Endothelial cell of umbilical vein (primary cell): ENCODE data around the gene DGKI. TPM values are rescaled to one million over a fixed set of nuclear protein-coding genes. Genes with fewer than 3 reads are reported as not detected.

Experiments
- BruUV-seq: library from RNA; stranded (reverse); fragments of 400-500 nt; replicated peaks from 2 replicates; lab custom pipeline; 2021; lab: Mats Ljungman, UMichigan
- CTCF ChIA-PET: fragments of 300-600, 350-600 bp; sonication (Branson Sonifier 250); formaldehyde crosslinking; loops from one replicate; lab custom pipeline; 2021; ENCODE audit warnings: antibody characterized with exemption, inconsistent platforms; lab: Charles Lee
- POLR2A ChIA-PET: fragments of 300-600, 350-600 bp; sonication (Branson Sonifier 250); formaldehyde crosslinking; loops from one replicate; lab custom pipeline; 2021; ENCODE audit warnings: antibody characterized with exemption, inconsistent platforms; lab: Charles Lee
- DNase-seq: peaks from one replicate; pipeline ENCODE4 v3.0.0-alpha.2; 2011; ENCODE audit warnings: low read depth, low spot score
- FAIRE-seq: peaks from 2 replicates; lab custom pipeline; 2011; peaks lifted over from hg19 to GRCh38; lab: Jason Lieb, UNC
- H2AFZ ChIP-seq: 2 replicates; pipeline ENCODE4 v1.6.0; 2012; ENCODE audit warnings: low read depth, low read length, control low read depth, inconsistent platforms
- H3K27ac ChIP-seq: 2 replicates; pipeline ENCODE4 v1.5.1; 2011; ENCODE audit warnings: low read depth, mild to moderate bottlenecking, control low read depth, low read length, moderate library complexity; ENCODE audit not compliant: insufficient read depth
- H3K27me3 ChIP-seq, 2 experiments: 2 replicates each; pipeline versions ENCODE4 v1.6.0 to v1.6.1; 2011; ENCODE audit warnings: low read length in 2 of 2, mixed read lengths in 1 of 2; ENCODE audit not compliant: control insufficient read depth in 2 of 2, insufficient read depth in 2 of 2
- H3K36me3 ChIP-seq, 2 experiments: 2 replicates in 1 of 2; 3 replicates in 1 of 2; pipeline ENCODE4 v1.5.1; 2011; ENCODE audit warnings: low read length in 2 of 2, mild to moderate bottlenecking in 1 of 2, moderate library complexity in 1 of 2; ENCODE audit not compliant: control insufficient read depth in 2 of 2, insufficient read depth in 2 of 2; ENCODE audit errors: extremely low read depth in 1 of 2
- H3K4me1 ChIP-seq: 3 replicates; pipeline ENCODE4 v1.5.1; 2011; ENCODE audit warnings: mild to moderate bottlenecking, low read length; ENCODE audit not compliant: control insufficient read depth, insufficient read depth; ENCODE audit errors: extremely low read depth
- H3K4me2 ChIP-seq: 2 replicates; pipeline ENCODE4 v1.6.1; 2011; ENCODE audit warnings: low read length, control low read depth, mixed read lengths; ENCODE audit not compliant: insufficient read depth
- H3K4me3 ChIP-seq, 3 experiments: fragments of 200-600 bp in 1 of 3; sonication (generic), shearing (Covaris generic) in 1 of 3; replicated peaks in 1 of 3; 2 replicates each; pipeline ENCODE4 v1.5.1; 2011 to 2016; ENCODE audit warnings: control low read depth in 3 of 3, low read length in 3 of 3, mild to moderate bottlenecking in 2 of 3, inconsistent platforms in 1 of 3, low read depth in 1 of 3, moderate library complexity in 1 of 3; ENCODE audit not compliant: insufficient read depth in 1 of 3
- H3K79me2 ChIP-seq: 2 replicates; pipeline ENCODE4 v1.6.0; 2012; ENCODE audit warnings: low read length, inconsistent platforms; ENCODE audit not compliant: control insufficient read depth, insufficient read depth
- H3K9ac ChIP-seq: replicated peaks from 2 replicates; pipeline ENCODE3; 2011; ENCODE audit warnings: low read length, control low read depth; ENCODE audit not compliant: insufficient read depth; ENCODE audit errors: extremely low read depth
- H3K9me1 ChIP-seq: replicated peaks from 3 replicates; pipeline ENCODE4 v1.6.0; 2011; ENCODE audit warnings: mild to moderate bottlenecking, low read length; ENCODE audit not compliant: control insufficient read depth, insufficient read depth; ENCODE audit errors: extremely low read depth
- H3K9me3 ChIP-seq: replicated peaks from 2 replicates; pipeline ENCODE4 v1.5.1; 2012; ENCODE audit warnings: low read length, inconsistent platforms; ENCODE audit not compliant: control insufficient read depth, insufficient read depth
- H4K20me1 ChIP-seq: replicated peaks from 2 replicates; pipeline ENCODE3; 2011; ENCODE audit warnings: mild to moderate bottlenecking, low read length; ENCODE audit not compliant: control insufficient read depth, insufficient read depth; ENCODE audit errors: extremely low read depth
- CTCF ChIP-seq, 2 donors: IDR thresholded peaks; 1 replicate in 1 of 2; 2 replicates in 1 of 2; pipeline ENCODE4 v1.5.1; 2011; ENCODE audit warnings: low read length in 2 of 2, mild to moderate bottlenecking in 2 of 2, moderate library complexity in 2 of 2, control low read depth in 1 of 2, inconsistent platforms in 1 of 2, low read depth in 1 of 2; ENCODE audit not compliant: insufficient read depth in 1 of 2; ENCODE audit errors: extremely low read depth in 1 of 2
- EZH2 ChIP-seq: IDR thresholded peaks from 2 replicates; pipeline ENCODE4 v1.6.1; 2012; ENCODE audit warnings: borderline replicate concordance, low read depth, mild to moderate bottlenecking, moderate library complexity, low read length, inconsistent platforms; ENCODE audit not compliant: severe bottlenecking
- FOS ChIP-seq: IDR thresholded peaks from 2 replicates; pipeline ENCODE4 v1.6.1; 2011; ENCODE audit warnings: mild to moderate bottlenecking, low read length, moderate library complexity, borderline replicate concordance; ENCODE audit not compliant: insufficient read depth
- GATA2 ChIP-seq: IDR thresholded peaks from 2 replicates; pipeline ENCODE4 v1.7.0; 2011; ENCODE audit warnings: low read depth, mild to moderate bottlenecking, moderate library complexity, mixed read lengths, low read length; ENCODE audit not compliant: insufficient read length, insufficient read depth
- JUN ChIP-seq: IDR thresholded peaks from 2 replicates; pipeline ENCODE4 v1.6.1; 2011; ENCODE audit warnings: borderline replicate concordance, low read depth; ENCODE audit not compliant: insufficient read length, insufficient read depth
- MAX ChIP-seq: IDR thresholded peaks from 2 replicates; pipeline ENCODE4 v1.6.1; 2011; ENCODE audit not compliant: insufficient read depth, insufficient read length
- MYC ChIP-seq: IDR thresholded peaks from one replicate; pipeline ENCODE4 v1.6.1; 2011; ENCODE audit warnings: mild to moderate bottlenecking, low read depth, low read length
- POLR2A ChIP-seq: IDR thresholded peaks from 2 replicates; pipeline ENCODE4 v1.6.1; 2012; ENCODE audit warnings: low read depth, mild to moderate bottlenecking, control low read depth, low read length
- POLR2AphosphoS5 ChIP-seq: IDR thresholded peaks from 2 replicates; pipeline ENCODE4 v1.6.1; 2012; ENCODE audit warnings: low read depth, mild to moderate bottlenecking, control low read depth, low read length, moderate library complexity; ENCODE audit not compliant: insufficient read depth
- dilution Hi-C: fragments of 300-500 bp; cut with MboI; formaldehyde crosslinking; loops from one replicate; pipeline ENCODE4 v1.15.0; 2019; ENCODE audit warnings: low sequenced_read_pairs; ENCODE audit not compliant: extremely low pct_ligation_motif_present
- intact Hi-C: fragments of 100-400 bp; cut with micrococcal nuclease; formaldehyde crosslinking; loops from one replicate; pipeline ENCODE4 v1.10.0; 2022
- polyA plus RNA-seq, 4 experiments: library from polyadenylated mRNA; depleted of rRNA in 3 of 4; stranded (reverse) in 3 of 4; unstranded in 1 of 4; fragments of >200 nt; gene quantifications; 2 replicates each; pipeline versions ENCODE4 v1.2.1 to v1.2.3, GENCODE V29; 2011 to 2012; ENCODE audit warnings: missing spikeins in 1 of 4
- total RNA-seq: library from RNA; stranded (reverse); gene quantifications from 2 replicates; pipeline ENCODE4 v1.2.3, GENCODE V29; 2021

The DGKI gene
- total and polyA plus RNA-seq, 2 donors (not counting 3 experiments of a cell fraction or from before 2014, with no cell fraction given): 0.11 to 0.51 TPM

GRCh38 chr7:137813541-137813940, 33.2 kb downstream of the DGKI start:
- Histone ChIP-seq H3K4me1 (no peaks in the 10 kb centered on the region), H3K36me3 (no peaks in the 10 kb centered on the region), H3K4me2 (no peak overlapping the region), H3K9ac (no peak overlapping the region), H3K79me2 (no peaks in the 10 kb centered on the region), H3K9me3 (no peaks in the 10 kb centered on the region), H3K27ac (no peak overlapping the region), H4K20me1 (no peaks in the 10 kb centered on the region), H3K9me1 (no peaks in the 10 kb centered on the region), H3K27me3 (no peaks in the 10 kb centered on the region), H2AFZ (no peak overlapping the region), H3K4me3 (no peak overlapping the region)
- FAIRE-seq (no peak), DNase-seq (no peak)
- TF ChIP-seq CTCF (IDR thresholded peaks at IDR 0.05; ENCODE audit: extremely low read depth in 1 of 2, insufficient read depth in 1 of 2, low read depth in 1 of 2, low read length in 2 of 2): no peak
- TF ChIP-seq JUN: no peak
- TF ChIP-seq POLR2A: no peak
- no peak for TF ChIP-seq POLR2AphosphoS5
- no peak for TF ChIP-seq GATA2
- no peak for TF ChIP-seq MAX
- no peak for TF ChIP-seq FOS
- TF ChIP-seq MYC: no peak
- no peak for TF ChIP-seq EZH2
- BruUV-seq: no TSS peak
- intact Hi-C loops (no loop called here), dilution Hi-C loops (no loop called here)
- ChIA-PET POLR2A (no interaction called here), CTCF (no interaction called here)
